ENCODE results near the gene NUP98. TPM values are rescaled to one million over a fixed set of nuclear protein-coding genes. Genes with fewer than 3 reads are reported as not detected.

NUP98 gene
- total RNA-seq, 1 donor from 2014 or later = 75.2 TPM

DNA sequence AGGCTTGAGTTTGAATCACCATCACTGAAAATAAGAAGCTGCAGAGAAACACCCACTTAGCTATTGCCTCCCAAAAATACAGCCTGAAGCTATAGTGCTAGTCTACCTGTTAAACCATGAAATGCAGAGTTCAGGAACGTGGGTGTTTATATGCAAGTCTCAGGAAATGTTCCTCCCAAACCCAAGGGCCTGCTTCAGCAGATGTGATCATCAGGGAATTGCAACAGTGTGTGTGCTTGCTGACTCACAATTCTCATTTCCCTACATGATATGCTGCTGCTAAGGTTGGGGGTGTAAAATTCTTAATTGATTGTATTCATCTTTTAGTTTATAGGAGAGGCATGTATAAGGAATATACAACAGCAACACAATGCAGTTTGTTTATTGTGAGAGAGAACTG lies 49.6 kb downstream of the NUP98 start:
- no peak overlapping the region for H3K9ac ChIP-seq (ENCODE audit: low read depth in 1 of 3, low read length in 3 of 3)
- H3K27ac ChIP-seq (ENCODE audit: low read depth, low read length) = no peak overlapping the region
- no peaks in the 10 kb centered on the region for H3K27me3 ChIP-seq (ENCODE audit: control insufficient read depth in 3 of 3, insufficient read depth in 3 of 3, low read length in 3 of 3)
- no peaks in the 10 kb centered on the region for H3K4me1 ChIP-seq (ENCODE audit: control insufficient read depth in 3 of 3, insufficient read depth in 3 of 3, low read length in 3 of 3)
- no peak overlapping the region for H3K4me3 ChIP-seq (ENCODE audit: low read length in 3 of 3)
- peaks cover 24 to 45% (median 44%) of the 10 kb centered on the region in 3 donors for H3K36me3 ChIP-seq (ENCODE audit: control insufficient read depth in 3 of 3, insufficient read depth in 3 of 3, low read length in 3 of 3)
- H3K9me3 ChIP-seq (ENCODE audit: control insufficient read depth in 3 of 3, low read length in 3 of 3) = no peaks in the 10 kb centered on the region

DNA sequence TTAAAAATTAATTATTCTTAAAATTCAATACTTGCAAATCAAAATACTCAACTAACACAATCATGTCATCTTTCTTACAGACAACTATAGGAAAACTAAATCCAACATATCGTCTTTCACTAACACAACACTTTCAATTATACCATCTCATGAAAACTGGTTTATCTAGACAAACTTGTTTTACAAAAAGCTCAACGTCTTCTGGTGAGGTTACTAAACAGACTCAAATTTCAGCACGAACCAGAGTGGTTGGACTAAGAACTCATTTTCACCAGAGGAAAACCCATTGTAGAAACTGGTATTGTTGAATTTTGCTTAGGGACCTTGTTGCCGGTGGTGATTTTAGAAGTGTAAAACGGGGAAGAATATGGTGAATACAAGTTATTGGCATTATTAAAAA lies 52.2 kb downstream of the NUP98 start:
- Histone ChIP-seq H3K27ac (ENCODE audit: low read depth, low read length) (no peak overlapping the region), H3K9ac (ENCODE audit: low read depth in 1 of 3, low read length in 3 of 3) (no peak overlapping the region), H3K9me3 (ENCODE audit: control insufficient read depth in 3 of 3, low read length in 3 of 3) (no peaks in the 10 kb centered on the region), H3K4me1 (ENCODE audit: control insufficient read depth in 3 of 3, insufficient read depth in 3 of 3, low read length in 3 of 3) (no peaks in the 10 kb centered on the region), H3K4me3 (ENCODE audit: low read length in 3 of 3) (no peak overlapping the region), H3K36me3 (ENCODE audit: control insufficient read depth in 3 of 3, insufficient read depth in 3 of 3, low read length in 3 of 3) (peaks cover 20 to 37% (median 35%) of the 10 kb centered on the region in 3 donors), H3K27me3 (ENCODE audit: control insufficient read depth in 3 of 3, insufficient read depth in 3 of 3, low read length in 3 of 3) (no peaks in the 10 kb centered on the region)

GRCh38 chr11:3738723-3739122 lies 58.6 kb downstream of the NUP98 start:
- H3K4me1 ChIP-seq (ENCODE audit: control insufficient read depth in 3 of 3, insufficient read depth in 3 of 3, low read length in 3 of 3) = no peaks in the 10 kb centered on the region
- peaks cover 14 to 38% (median 30%) of the 10 kb centered on the region in 3 donors for H3K36me3 ChIP-seq (ENCODE audit: control insufficient read depth in 3 of 3, insufficient read depth in 3 of 3, low read length in 3 of 3)
- no peaks in the 10 kb centered on the region for H3K9me3 ChIP-seq (ENCODE audit: control insufficient read depth in 3 of 3, low read length in 3 of 3)
- H3K4me3 ChIP-seq (ENCODE audit: low read length in 3 of 3) = no peak overlapping the region
- H3K9ac ChIP-seq (ENCODE audit: low read depth in 1 of 3, low read length in 3 of 3) = no peak overlapping the region
- H3K27ac ChIP-seq (ENCODE audit: low read depth, low read length) = no peak overlapping the region
- H3K27me3 ChIP-seq (ENCODE audit: control insufficient read depth in 3 of 3, insufficient read depth in 3 of 3, low read length in 3 of 3) = no peaks in the 10 kb centered on the region

GRCh38 chr11:3738241-3738640 lies 59.1 kb downstream of the NUP98 start:
- Histone ChIP-seq H3K9ac (ENCODE audit: low read depth in 1 of 3, low read length in 3 of 3) (no peak overlapping the region), H3K36me3 (ENCODE audit: control insufficient read depth in 3 of 3, insufficient read depth in 3 of 3, low read length in 3 of 3) (peaks cover 17 to 42% (median 31%) of the 10 kb centered on the region in 3 donors), H3K4me3 (ENCODE audit: low read length in 3 of 3) (no peak overlapping the region), H3K9me3 (ENCODE audit: control insufficient read depth in 3 of 3, low read length in 3 of 3) (no peaks in the 10 kb centered on the region), H3K27ac (ENCODE audit: low read depth, low read length) (no peak overlapping the region), H3K27me3 (ENCODE audit: control insufficient read depth in 3 of 3, insufficient read depth in 3 of 3, low read length in 3 of 3) (no peaks in the 10 kb centered on the region), H3K4me1 (ENCODE audit: control insufficient read depth in 3 of 3, insufficient read depth in 3 of 3, low read length in 3 of 3) (no peaks in the 10 kb centered on the region)

DNA sequence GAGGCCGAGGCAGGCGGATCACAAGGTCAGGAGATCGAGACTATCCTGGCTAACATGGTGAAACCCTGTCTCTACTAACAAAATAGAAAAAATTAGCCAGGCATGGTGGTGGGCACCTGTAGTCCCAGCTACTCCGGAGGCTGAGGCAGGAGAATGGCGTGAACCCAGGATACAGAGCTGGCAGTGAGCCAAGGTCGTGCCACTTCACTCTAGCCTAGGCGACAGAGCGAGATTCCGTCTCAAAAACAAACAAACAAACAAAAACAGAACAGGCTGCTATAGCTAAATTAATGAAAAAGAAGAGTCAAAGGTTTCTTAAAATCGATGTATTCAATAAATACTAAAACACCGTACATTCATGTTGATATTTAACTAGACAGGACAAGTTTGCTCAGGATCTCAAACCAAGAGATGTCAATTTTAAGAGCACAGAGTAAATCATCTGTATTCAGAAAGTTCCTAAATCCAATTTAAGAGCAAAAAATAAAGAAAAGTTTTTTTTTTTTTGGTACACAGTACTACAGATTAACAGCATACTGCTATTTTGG lies 59.9 kb downstream of the NUP98 start:
- Histone ChIP-seq H3K4me3 (ENCODE audit: low read length in 3 of 3) (no peak overlapping the region), H3K9ac (ENCODE audit: low read depth in 1 of 3, low read length in 3 of 3) (no peak overlapping the region), H3K4me1 (ENCODE audit: control insufficient read depth in 3 of 3, insufficient read depth in 3 of 3, low read length in 3 of 3) (no peaks in the 10 kb centered on the region), H3K27ac (ENCODE audit: low read depth, low read length) (no peak overlapping the region), H3K27me3 (ENCODE audit: control insufficient read depth in 3 of 3, insufficient read depth in 3 of 3, low read length in 3 of 3) (no peaks in the 10 kb centered on the region), H3K9me3 (ENCODE audit: control insufficient read depth in 3 of 3, low read length in 3 of 3) (no peaks in the 10 kb centered on the region), H3K36me3 (ENCODE audit: control insufficient read depth in 3 of 3, insufficient read depth in 3 of 3, low read length in 3 of 3) (peaks cover 17 to 42% (median 29%) of the 10 kb centered on the region in 3 donors)

DNA sequence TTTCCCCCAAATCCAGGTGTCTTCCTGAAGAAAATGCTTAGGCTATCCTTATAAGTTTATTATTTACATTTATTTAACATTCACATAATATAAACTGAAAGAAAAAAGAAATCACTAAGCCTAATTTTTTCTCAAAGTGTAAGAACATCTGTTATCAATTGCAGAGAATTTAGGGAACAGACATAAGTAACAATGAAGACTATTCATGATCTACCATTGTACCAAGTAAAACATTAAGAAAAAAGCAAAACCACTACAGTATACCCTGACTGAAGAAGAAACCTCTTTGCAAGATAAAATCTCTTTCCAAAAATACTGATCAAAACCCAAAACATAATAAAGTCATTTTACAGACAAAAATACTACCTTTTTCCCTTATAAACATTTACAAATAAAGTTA lies 60.5 kb downstream of the NUP98 start:
- Histone ChIP-seq H3K4me1 (ENCODE audit: control insufficient read depth in 3 of 3, insufficient read depth in 3 of 3, low read length in 3 of 3) (no peaks in the 10 kb centered on the region), H3K9me3 (ENCODE audit: control insufficient read depth in 3 of 3, low read length in 3 of 3) (no peaks in the 10 kb centered on the region), H3K36me3 (ENCODE audit: control insufficient read depth in 3 of 3, insufficient read depth in 3 of 3, low read length in 3 of 3) (peaks cover 17 to 40% (median 27%) of the 10 kb centered on the region in 3 donors), H3K9ac (ENCODE audit: low read depth in 1 of 3, low read length in 3 of 3) (no peak overlapping the region), H3K27me3 (ENCODE audit: control insufficient read depth in 3 of 3, insufficient read depth in 3 of 3, low read length in 3 of 3) (no peaks in the 10 kb centered on the region), H3K4me3 (ENCODE audit: low read length in 3 of 3) (no peak overlapping the region), H3K27ac (ENCODE audit: low read depth, low read length) (no peak overlapping the region)

- Histone ChIP-seq H3K4me1 (ENCODE audit: control insufficient read depth in 3 of 3, insufficient read depth in 3 of 3, low read length in 3 of 3) (no peaks in the 10 kb centered on the region), H3K27ac (ENCODE audit: low read depth, low read length) (no peak overlapping the region), H3K9ac (ENCODE audit: low read depth in 1 of 3, low read length in 3 of 3) (no peak overlapping the region), H3K36me3 (ENCODE audit: control insufficient read depth in 3 of 3, insufficient read depth in 3 of 3, low read length in 3 of 3) (peaks cover 19 to 41% (median 29%) of the 10 kb centered on the region in 3 donors), H3K9me3 (ENCODE audit: control insufficient read depth in 3 of 3, low read length in 3 of 3) (no peaks in the 10 kb centered on the region), H3K27me3 (ENCODE audit: control insufficient read depth in 3 of 3, insufficient read depth in 3 of 3, low read length in 3 of 3) (no peaks in the 10 kb centered on the region), H3K4me3 (ENCODE audit: low read length in 3 of 3) (no peak overlapping the region)
Observed at GRCh38 chr11:3735827-3736226, 61.5 kb downstream of the NUP98 start.

- Histone ChIP-seq H3K27ac (ENCODE audit: low read depth, low read length) (no peak overlapping the region), H3K9me3 (ENCODE audit: control insufficient read depth in 3 of 3, low read length in 3 of 3) (no peaks in the 10 kb centered on the region), H3K4me1 (ENCODE audit: control insufficient read depth in 3 of 3, insufficient read depth in 3 of 3, low read length in 3 of 3) (no peaks in the 10 kb centered on the region), H3K9ac (ENCODE audit: low read depth in 1 of 3, low read length in 3 of 3) (no peak overlapping the region), H3K4me3 (ENCODE audit: low read length in 3 of 3) (no peak overlapping the region), H3K36me3 (ENCODE audit: control insufficient read depth in 3 of 3, insufficient read depth in 3 of 3, low read length in 3 of 3) (peaks cover 28 to 54% (median 39%) of the 10 kb centered on the region in 3 donors), H3K27me3 (ENCODE audit: control insufficient read depth in 3 of 3, insufficient read depth in 3 of 3, low read length in 3 of 3) (no peaks in the 10 kb centered on the region)
Observed at GRCh38 chr11:3732671-3733436, 64.5 kb downstream of the NUP98 start.

- Histone ChIP-seq H3K27me3 (ENCODE audit: control insufficient read depth in 3 of 3, insufficient read depth in 3 of 3, low read length in 3 of 3) (no peaks in the 10 kb centered on the region), H3K36me3 (ENCODE audit: control insufficient read depth in 3 of 3, insufficient read depth in 3 of 3, low read length in 3 of 3) (peaks cover 29 to 55% (median 49%) of the 10 kb centered on the region in 3 donors), H3K4me3 (ENCODE audit: low read length in 3 of 3) (no peak overlapping the region), H3K9me3 (ENCODE audit: control insufficient read depth in 3 of 3, low read length in 3 of 3) (no peaks in the 10 kb centered on the region), H3K4me1 (ENCODE audit: control insufficient read depth in 3 of 3, insufficient read depth in 3 of 3, low read length in 3 of 3) (no peaks in the 10 kb centered on the region), H3K27ac (ENCODE audit: low read depth, low read length) (no peak overlapping the region), H3K9ac (ENCODE audit: low read depth in 1 of 3, low read length in 3 of 3) (no peak overlapping the region)
Observed at GRCh38 chr11:3723014-3723708, 74.2 kb downstream of the NUP98 start.

- Histone ChIP-seq H3K27ac (ENCODE audit: low read depth, low read length) (no peak overlapping the region), H3K27me3 (ENCODE audit: control insufficient read depth in 3 of 3, insufficient read depth in 3 of 3, low read length in 3 of 3) (no peaks in the 10 kb centered on the region), H3K9me3 (ENCODE audit: control insufficient read depth in 3 of 3, low read length in 3 of 3) (no peaks in the 10 kb centered on the region), H3K4me3 (ENCODE audit: low read length in 3 of 3) (no peak overlapping the region), H3K36me3 (ENCODE audit: control insufficient read depth in 3 of 3, insufficient read depth in 3 of 3, low read length in 3 of 3) (peaks cover 36 to 53% (median 50%) of the 10 kb centered on the region in 3 donors), H3K9ac (ENCODE audit: low read depth in 1 of 3, low read length in 3 of 3) (no peak overlapping the region), H3K4me1 (ENCODE audit: control insufficient read depth in 3 of 3, insufficient read depth in 3 of 3, low read length in 3 of 3) (no peaks in the 10 kb centered on the region)
Observed at GRCh38 chr11:3722100-3722499, 75.3 kb downstream of the NUP98 start.

Measured in skeletal muscle tissue (tissue), 4 donors.